AG09309 (cell line): ENCODE results near the gene DHX35.

Experiments used
- DNase-seq: peaks from one replicate; pipeline ENCODE4 v3.0.0-alpha.2; 2010; ENCODE audit warnings: low read depth
- H3K4me3 ChIP-seq: 2 replicates; pipeline ENCODE4 v1.5.1; 2011; ENCODE audit warnings: mild to moderate bottlenecking, low read depth, low read length, moderate library complexity; ENCODE audit not compliant: control insufficient read depth
- TF ChIP-seq, protein P1 (sequence below): IDR thresholded peaks from 2 replicates; pipeline ENCODE4 v1.5.1; 2011; ENCODE audit warnings: mild to moderate bottlenecking, low read depth, low read length, inconsistent platforms; ENCODE audit not compliant: insufficient read depth, control insufficient read depth; ENCODE audit errors: missing control alignments

DHX35 gene, protein sequence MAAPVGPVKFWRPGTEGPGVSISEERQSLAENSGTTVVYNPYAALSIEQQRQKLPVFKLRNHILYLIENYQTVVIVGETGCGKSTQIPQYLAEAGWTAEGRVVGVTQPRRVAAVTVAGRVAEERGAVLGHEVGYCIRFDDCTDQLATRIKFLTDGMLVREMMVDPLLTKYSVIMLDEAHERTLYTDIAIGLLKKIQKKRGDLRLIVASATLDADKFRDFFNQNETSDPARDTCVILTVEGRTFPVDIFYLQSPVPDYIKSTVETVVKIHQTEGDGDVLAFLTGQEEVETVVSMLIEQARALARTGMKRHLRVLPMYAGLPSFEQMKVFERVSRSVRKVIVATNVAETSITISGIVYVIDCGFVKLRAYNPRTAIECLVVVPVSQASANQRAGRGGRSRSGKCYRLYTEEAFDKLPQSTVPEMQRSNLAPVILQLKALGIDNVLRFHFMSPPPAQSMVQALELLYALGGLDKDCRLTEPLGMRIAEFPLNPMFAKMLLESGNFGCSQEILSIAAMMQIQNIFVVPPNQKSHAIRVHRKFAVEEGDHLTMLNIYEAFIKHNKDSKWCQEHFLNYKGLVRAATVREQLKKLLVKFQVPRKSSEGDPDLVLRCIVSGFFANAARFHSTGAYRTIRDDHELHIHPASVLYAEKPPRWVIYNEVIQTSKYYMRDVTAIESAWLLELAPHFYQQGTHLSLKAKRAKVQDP

DNA sequence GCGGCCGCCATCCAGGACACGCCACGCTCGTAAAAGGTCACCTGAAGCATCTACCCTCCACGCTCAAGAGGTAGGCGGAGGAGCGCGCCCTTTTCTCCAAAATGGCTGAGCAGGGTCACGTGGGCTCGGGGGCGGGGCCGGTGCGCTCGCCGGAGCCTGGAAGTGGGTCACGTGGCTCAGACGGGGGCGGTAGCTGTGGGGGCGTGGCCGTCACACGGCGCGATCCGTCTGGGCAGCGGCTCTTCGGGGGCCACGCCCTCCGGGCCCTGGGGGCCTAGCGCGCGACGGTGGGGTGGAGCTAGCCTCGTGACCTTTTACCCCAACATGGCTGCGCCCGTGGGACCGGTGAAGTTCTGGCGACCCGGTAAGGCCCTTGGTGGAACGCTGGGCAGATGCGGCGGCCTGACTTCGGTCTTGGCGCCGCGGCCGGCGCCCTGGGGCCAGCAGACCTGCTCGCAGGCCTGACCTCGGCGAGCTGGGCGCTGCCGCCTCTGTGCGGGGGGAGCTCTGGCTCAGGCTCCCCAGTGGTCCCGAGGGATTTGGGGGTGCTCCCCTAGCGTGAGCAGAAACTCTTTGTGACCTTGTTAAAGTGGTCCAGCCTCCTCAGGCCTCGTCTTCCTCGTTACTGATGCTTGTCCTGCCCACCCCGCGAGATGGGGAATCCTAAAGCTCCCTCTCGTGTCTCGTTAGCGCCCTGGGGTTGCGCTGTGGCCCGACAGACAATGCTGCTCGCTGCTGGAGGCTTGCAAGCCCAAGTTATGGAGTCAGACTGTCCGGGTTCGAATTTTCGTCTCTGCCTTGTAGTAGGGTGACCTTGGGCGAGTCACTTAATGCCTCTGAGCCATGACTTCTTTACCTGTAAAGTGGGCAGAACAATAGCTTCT lies at the start of gene DHX35:
TSS of gene DHX35 (plus strand) at position 301 of the 884 bp plus-strand sequence. CDS start at position 325, 24 bp downstream.
- DNase-seq: peak; percentile 74
- TF ChIP-seq, protein P1, sequence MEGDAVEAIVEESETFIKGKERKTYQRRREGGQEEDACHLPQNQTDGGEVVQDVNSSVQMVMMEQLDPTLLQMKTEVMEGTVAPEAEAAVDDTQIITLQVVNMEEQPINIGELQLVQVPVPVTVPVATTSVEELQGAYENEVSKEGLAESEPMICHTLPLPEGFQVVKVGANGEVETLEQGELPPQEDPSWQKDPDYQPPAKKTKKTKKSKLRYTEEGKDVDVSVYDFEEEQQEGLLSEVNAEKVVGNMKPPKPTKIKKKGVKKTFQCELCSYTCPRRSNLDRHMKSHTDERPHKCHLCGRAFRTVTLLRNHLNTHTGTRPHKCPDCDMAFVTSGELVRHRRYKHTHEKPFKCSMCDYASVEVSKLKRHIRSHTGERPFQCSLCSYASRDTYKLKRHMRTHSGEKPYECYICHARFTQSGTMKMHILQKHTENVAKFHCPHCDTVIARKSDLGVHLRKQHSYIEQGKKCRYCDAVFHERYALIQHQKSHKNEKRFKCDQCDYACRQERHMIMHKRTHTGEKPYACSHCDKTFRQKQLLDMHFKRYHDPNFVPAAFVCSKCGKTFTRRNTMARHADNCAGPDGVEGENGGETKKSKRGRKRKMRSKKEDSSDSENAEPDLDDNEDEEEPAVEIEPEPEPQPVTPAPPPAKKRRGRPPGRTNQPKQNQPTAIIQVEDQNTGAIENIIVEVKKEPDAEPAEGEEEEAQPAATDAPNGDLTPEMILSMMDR: peak; percentile 42
- H3K4me3 ChIP-seq: peak within 1 kb of the TSS; percentile 88

DNA sequence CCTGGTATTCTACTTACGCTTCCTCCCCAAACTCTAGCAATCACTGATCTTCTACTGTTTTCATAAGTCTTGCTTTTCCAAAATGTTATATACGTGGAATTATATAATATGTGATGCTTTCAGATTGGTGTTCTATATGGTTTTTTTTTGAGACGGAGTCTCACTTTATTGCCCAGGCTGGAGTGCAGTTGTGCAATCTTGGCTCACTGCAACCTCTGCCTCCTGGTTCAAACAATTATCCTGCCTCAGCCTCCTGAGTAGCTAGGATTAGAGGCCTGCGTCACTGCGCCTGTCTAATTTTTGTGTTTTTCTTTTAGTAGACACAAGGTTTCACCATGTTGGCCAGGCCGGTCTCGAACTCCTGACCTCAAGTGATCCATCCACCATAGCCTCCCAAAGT lies 46.8 kb upstream of the DHX35 start:
- H3K4me3 ChIP-seq: no peak overlapping the region
- TF ChIP-seq, protein P1: no peak
- DNase-seq: no peak

DNA sequence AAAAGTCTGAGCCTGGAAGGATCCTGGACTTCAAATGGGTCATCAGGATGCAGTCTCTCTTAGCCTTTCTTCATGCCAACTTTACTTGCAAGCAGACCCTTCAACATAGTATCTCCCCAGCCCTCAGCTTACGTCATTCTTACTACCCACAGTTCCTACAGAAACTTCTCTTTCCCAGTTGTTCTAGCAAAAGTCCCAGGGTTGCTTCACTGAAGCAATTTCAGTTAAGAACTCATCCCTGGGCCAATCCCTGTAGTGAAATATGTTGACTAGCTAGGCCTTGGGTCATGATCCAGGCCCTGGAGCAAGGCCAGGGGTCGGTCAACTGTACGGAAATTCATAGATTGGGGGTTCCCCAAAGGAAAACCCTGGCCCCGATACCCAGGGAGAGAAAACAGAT lies 44.5 kb upstream of the DHX35 start:
- DNase-seq: no peak
- TF ChIP-seq, protein P1: no peak
- no peak overlapping the region for H3K4me3 ChIP-seq

DNA sequence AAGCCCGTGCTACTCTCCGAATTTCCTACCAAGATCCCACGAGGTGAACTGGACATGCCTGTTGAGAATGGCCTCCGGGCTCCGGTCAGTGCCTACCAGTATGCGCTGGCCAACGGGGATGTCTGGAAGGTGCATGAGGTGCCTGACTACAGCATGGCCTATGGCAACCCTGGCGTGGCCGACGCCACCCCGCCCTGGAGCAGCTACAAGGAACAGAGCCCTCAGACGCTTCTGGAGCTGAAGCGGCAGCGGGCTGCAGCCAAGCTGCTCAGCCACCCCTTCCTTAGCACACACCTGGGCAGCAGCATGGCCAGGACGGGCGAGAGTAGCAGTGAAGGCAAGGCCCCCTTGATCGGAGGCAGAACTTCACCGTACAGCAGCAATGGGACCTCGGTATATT lies 44.0 kb upstream of the DHX35 start:
- TF ChIP-seq, protein P1: no peak
- no peak for DNase-seq
- H3K4me3 ChIP-seq: no peak overlapping the region

DNA sequence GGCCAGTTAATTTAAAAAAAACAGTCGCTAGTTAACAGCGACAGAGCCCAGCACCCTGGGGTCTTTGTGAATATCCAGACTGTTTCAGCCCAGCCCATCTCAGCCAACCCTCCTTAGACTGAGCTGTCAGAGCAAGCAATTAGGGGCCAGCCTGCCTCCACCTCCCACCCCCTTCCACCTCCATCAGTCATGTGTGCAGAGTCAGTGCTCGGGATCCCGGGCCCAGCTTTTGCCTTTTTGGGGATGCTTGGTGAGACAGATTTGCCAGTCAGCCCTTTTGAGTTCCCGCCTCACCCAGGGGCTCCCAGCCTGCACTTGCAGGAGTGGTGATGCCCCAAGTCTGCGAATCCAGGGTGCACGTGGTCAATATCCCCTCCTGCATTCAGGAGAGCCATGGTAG lies 42.5 kb upstream of the DHX35 start:
- TF ChIP-seq, protein P1: no peak
- DNase-seq: no peak
- H3K4me3 ChIP-seq: no peak overlapping the region

DNA sequence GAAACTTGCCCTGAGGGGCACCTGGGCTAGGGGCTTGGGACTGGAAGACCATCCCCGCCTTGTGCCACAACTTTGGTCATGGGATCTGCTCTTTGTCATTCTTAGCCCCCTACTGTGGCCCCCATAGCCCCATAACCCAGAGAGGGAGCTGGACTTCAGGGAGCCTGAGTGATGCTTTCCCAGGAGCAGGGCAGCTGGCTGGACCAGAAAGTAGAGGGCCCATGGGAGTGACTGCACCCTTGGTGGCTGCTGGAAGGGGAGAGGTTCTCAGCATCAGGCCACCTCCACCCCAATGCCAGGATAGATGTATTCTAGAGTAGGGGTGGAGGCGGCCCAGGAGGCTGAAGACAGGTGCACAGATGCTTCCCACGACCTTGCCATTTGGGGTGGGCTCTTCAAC lies 41.7 kb upstream of the DHX35 start:
- TF ChIP-seq, protein P1: no peak
- DNase-seq: no peak
- no peak overlapping the region for H3K4me3 ChIP-seq
